MCF 10A (cell line): ENCODE measurements around the gene METTL1. TPM values are rescaled to one million over a fixed set of nuclear protein-coding genes. Genes with fewer than 3 reads are reported as not detected.
A peak's percentile ranks its signal among the peaks of the same experiment; 100 is the strongest.

Experiments used
- BruUV-seq: library from RNA; stranded (reverse); fragments of 400-500 nt; replicated peaks from 2 replicates; lab custom pipeline; 2021; lab: Mats Ljungman, UMichigan
- CTCF ChIA-PET: fragments of 300-600 bp; sonication (Branson Sonifier 250); formaldehyde crosslinking; extraction: SDS; loops from one replicate; lab custom pipeline; 2021; ENCODE audit warnings: antibody characterized with exemption, inconsistent platforms; lab: Yijun Ruan, JAX
- POLR2A ChIA-PET: fragments of 300-600, 350-650 bp; sonication (Branson Sonifier 250); formaldehyde crosslinking; extraction: SDS; loops from one replicate; lab custom pipeline; 2020; ENCODE audit warnings: antibody characterized with exemption, inconsistent platforms; lab: Yijun Ruan, JAX
- DNase-seq: peaks from one replicate; pipeline ENCODE4 v3.0.0-alpha.2; 2018; ENCODE audit not compliant: unreplicated experiment
- H3K27ac Mint-ChIP-seq: one replicate; pipeline ENCODE4 v1.8.0; 2022; ENCODE audit warnings: mild to moderate bottlenecking, low read depth, mixed read lengths; ENCODE audit not compliant: unreplicated experiment
- H3K27me3 Mint-ChIP-seq: one replicate; pipeline ENCODE4 v1.8.0; 2022; ENCODE audit warnings: mixed read lengths; ENCODE audit not compliant: insufficient read depth, unreplicated experiment
- H3K36me3 Mint-ChIP-seq: one replicate; pipeline ENCODE4 v1.8.0; 2022; ENCODE audit warnings: mild to moderate bottlenecking, moderate library complexity, mixed read lengths; ENCODE audit not compliant: insufficient read depth, unreplicated experiment
- H3K4me1 Mint-ChIP-seq: one replicate; pipeline ENCODE4 v1.8.0; 2022; ENCODE audit warnings: mixed read lengths; ENCODE audit not compliant: insufficient read depth, unreplicated experiment
- H3K4me3 Mint-ChIP-seq: one replicate; pipeline ENCODE4 v1.8.0; 2022; ENCODE audit warnings: mild to moderate bottlenecking, moderate library complexity, mixed read lengths; ENCODE audit not compliant: unreplicated experiment
- H3K9me3 Mint-ChIP-seq: one replicate; pipeline ENCODE4 v1.8.0; 2022; ENCODE audit warnings: mixed read lengths; ENCODE audit not compliant: unreplicated experiment
- intact Hi-C: fragments of 100-400 bp; cut with micrococcal nuclease; formaldehyde crosslinking; loops from 2 replicates; pipeline ENCODE4 v1.14.1; 2022
- total RNA-seq: library from RNA; stranded (reverse); gene quantifications from 2 replicates; pipeline ENCODE4 v1.2.3, GENCODE V29; 2022
- TF ChIP-seq, protein P1 (sequence below): fragments of 200-600 bp; IDR thresholded peaks from one replicate; pipeline ENCODE4 v1.8.0; 2022; ENCODE audit warnings: antibody characterized with exemption, mild to moderate bottlenecking; ENCODE audit not compliant: unreplicated experiment

Gene METTL1
- total RNA-seq, 1 experiment from 2014 or later = 40.6 TPM

DNA sequence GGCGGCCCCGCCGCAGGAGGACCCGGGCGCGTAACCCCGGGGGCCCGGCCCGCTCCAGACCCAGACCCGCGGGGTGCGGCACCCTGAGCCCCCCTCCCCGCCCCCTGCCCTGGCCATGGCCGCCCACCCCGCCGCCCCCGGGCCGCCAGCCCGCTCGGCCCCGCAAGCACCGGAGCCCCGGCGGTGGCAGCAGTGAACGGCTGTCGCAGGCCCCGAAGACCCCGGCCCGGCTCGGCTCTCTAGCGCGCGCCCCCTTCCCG is 16.8 kb downstream of the METTL1 start:
- Mint-ChIP-seq H3K9me3 (no peaks in the 10 kb centered on the region), H3K36me3 (peaks cover 28% of the 10 kb centered on the region), H3K27ac (no peak overlapping the region), H3K27me3 (no peaks in the 10 kb centered on the region), H3K4me1 (peaks cover 40% of the 10 kb centered on the region), H3K4me3 (peak overlapping the region; percentile 73)
- POLR2A ChIA-PET = interaction anchor here (0.7 to 4.1 kb wide), 4 partner anchors 10 to 28 kb away, joined by 3 to 26 read pairs (median 12); partner anchors contain the start of genes CYP27B1, EEF1AKMT3, METTL1 and TSPAN31
- intact Hi-C loops = no loop called here
- TF ChIP-seq, protein P1, sequence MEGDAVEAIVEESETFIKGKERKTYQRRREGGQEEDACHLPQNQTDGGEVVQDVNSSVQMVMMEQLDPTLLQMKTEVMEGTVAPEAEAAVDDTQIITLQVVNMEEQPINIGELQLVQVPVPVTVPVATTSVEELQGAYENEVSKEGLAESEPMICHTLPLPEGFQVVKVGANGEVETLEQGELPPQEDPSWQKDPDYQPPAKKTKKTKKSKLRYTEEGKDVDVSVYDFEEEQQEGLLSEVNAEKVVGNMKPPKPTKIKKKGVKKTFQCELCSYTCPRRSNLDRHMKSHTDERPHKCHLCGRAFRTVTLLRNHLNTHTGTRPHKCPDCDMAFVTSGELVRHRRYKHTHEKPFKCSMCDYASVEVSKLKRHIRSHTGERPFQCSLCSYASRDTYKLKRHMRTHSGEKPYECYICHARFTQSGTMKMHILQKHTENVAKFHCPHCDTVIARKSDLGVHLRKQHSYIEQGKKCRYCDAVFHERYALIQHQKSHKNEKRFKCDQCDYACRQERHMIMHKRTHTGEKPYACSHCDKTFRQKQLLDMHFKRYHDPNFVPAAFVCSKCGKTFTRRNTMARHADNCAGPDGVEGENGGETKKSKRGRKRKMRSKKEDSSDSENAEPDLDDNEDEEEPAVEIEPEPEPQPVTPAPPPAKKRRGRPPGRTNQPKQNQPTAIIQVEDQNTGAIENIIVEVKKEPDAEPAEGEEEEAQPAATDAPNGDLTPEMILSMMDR = no peak
- CTCF ChIA-PET = no interaction called here
- BruUV-seq = no TSS peak
- no peak for DNase-seq

DNA sequence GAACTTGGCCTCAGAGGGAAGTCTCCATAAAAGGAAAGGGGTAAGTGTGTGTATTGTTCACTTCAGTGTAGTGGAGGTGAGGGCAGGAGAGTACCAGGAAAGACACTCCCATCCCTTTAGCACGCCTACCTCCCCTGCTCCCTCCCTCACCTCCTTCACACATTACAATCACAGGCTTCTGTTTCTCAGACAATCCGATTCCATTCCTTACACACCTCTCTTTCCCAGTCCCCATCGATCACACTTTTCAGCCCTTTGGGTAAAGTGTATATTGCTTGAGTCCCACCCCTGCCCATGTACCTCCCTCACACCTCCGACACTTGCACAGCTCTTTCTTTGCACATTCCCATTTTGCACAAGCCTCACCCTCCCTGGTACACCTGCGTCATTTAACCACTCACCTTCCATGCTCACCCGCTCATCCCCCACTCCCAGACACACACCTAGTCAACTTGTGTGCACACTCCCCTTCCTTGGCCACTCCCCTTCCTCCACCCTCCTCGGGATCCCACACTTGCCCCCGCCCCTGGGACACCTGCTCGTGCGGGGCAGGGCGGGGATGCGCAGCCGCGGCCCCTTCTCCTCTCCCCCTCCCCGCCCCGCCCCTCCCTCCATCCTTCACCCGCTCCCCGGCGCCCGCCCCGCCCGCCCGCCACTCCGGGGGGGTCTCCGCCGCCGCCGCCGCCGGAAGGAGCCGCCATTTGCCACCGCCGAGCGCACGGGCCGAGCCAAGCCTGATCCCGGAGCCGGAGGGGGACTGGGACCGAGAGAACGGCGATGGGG is 17.3 kb downstream of the METTL1 start, which contains the start of gene MARCHF9:
Gene MARCHF9, plus strand, starts transcription at position 693 of the 783 bp plus-strand sequence. CDS start 426 bp downstream, outside the sequence.
- CTCF ChIA-PET = interaction anchor here (1.2 kb wide), 1 partner anchor 10 kb away, joined by 5 read pairs; no protein-coding TSS in a partner anchor
- intact Hi-C loops = no loop called here
- BruUV-seq = no TSS peak
- POLR2A ChIA-PET = interaction anchor here (0.9 to 4.1 kb wide), 4 partner anchors 9 to 19 kb away, joined by 3 to 26 read pairs (median 12); partner anchors contain the start of genes CYP27B1, EEF1AKMT3, METTL1 and TSPAN31
- H3K27ac Mint-ChIP-seq = no peak within 1 kb of the TSS
- H3K9me3 Mint-ChIP-seq = no peaks in the 10 kb centered on the region
- peaks cover 33% of the 10 kb centered on the region for H3K36me3 Mint-ChIP-seq
- peak within 1 kb of the TSS; percentile 73 for H3K4me3 Mint-ChIP-seq
- DNase-seq = peak; percentile 71
- H3K4me1 Mint-ChIP-seq = peaks cover 40% of the 10 kb centered on the region
- TF ChIP-seq, protein P1 = no peak
- H3K27me3 Mint-ChIP-seq = no peaks in the 10 kb centered on the region

DNA sequence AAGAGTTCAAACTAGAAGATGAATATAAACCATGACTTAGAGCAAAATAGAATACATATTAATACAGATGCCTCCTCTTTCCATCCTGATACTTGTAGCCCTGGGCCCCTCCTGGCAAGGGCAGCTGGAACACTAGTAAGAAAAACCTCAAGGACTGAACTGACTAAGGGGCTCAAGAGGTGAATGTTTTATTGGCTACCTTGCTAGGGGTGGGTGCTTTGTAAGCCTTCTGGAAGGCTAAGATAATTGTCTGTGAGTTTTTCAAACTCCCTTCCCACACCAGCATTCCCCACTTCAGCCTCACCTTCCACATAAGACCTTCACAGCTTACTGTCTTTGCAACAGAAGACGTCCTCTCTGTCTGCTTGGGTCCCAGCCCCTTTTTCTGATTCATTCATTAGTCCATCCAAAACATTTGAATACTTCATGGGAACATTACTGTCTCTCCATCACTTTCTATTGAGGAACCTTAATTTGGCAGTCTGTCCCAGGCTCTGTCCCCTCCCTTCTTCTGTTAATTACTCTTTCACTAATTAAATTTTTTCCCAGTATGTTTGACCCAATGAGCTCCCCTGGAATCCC is 18.1 kb downstream of the METTL1 start:
- no peak overlapping the region for H3K27ac Mint-ChIP-seq
- no peaks in the 10 kb centered on the region for H3K27me3 Mint-ChIP-seq
- H3K4me1 Mint-ChIP-seq = peaks cover 40% of the 10 kb centered on the region
- no peak for DNase-seq
- H3K9me3 Mint-ChIP-seq = no peaks in the 10 kb centered on the region
- intact Hi-C loops = no loop called here
- TF ChIP-seq, protein P1 = no peak
- POLR2A ChIA-PET = interaction anchor here (0.9 to 4.1 kb wide), 4 partner anchors 9 to 20 kb away, joined by 3 to 26 read pairs (median 12); partner anchors contain the start of genes CYP27B1, EEF1AKMT3, METTL1 and TSPAN31
- H3K4me3 Mint-ChIP-seq = peak overlapping the region; percentile 73
- peaks cover 41% of the 10 kb centered on the region for H3K36me3 Mint-ChIP-seq
- BruUV-seq = no TSS peak
- CTCF ChIA-PET = interaction anchor here (1.2 kb wide), 1 partner anchor 11 kb away, joined by 5 read pairs; no protein-coding TSS in a partner anchor

DNA sequence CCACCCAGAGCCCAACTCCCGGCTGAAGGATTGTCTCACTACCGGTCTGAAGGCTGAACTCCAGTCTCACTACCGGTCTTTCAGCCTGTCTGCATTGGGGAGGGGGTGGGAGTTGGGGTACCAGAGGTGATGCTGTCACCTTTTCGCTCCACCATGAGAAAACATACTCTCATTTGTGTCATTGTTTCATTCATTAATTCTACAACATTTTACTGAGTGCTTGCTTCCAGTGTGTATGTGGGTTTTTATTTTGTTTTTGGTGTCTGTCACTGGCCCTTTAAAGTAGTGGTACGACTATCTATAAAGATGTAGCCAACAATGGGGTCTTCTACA is 19.3 kb downstream of the METTL1 start:
- DNase-seq = no peak
- intact Hi-C loops = no loop called here
- BruUV-seq = no TSS peak
- no peaks in the 10 kb centered on the region for H3K9me3 Mint-ChIP-seq
- peak overlapping the region; percentile 92 for H3K4me3 Mint-ChIP-seq
- H3K36me3 Mint-ChIP-seq = peaks cover 45% of the 10 kb centered on the region
- H3K27me3 Mint-ChIP-seq = no peaks in the 10 kb centered on the region
- peaks cover 40% of the 10 kb centered on the region for H3K4me1 Mint-ChIP-seq
- peak overlapping the region; percentile 93 for H3K27ac Mint-ChIP-seq
- ChIA-PET POLR2A (interaction anchor here (0.6 to 1.2 kb wide), 7 partner anchors 14 to 263 kb away, joined by 3 to 12 read pairs (median 4); partner anchors contain the start of genes CYP27B1, DDIT3, EEF1AKMT3 and METTL1), CTCF (interaction anchor here (0.6 to 1.2 kb wide), 3 partner anchors 8 to 27 kb away, joined by 3 to 4 read pairs (median 3); no protein-coding TSS in a partner anchor)
- TF ChIP-seq, protein P1 = no peak
